HUDEP-2 (cell line): ENCODE measurements around the gene ALPP.
"Not testable (repeated sequence)": the region's sequence is repeated elsewhere in the genome, so short reads cannot be mapped to it uniquely, and the experiment has no call there.

ENCODE experiments used
- DNase-seq, 76 experiments: peaks; one replicate each; lab custom pipeline; 2025; ENCODE audit not compliant: unreplicated experiment in 76 of 76; lab: John Stamatoyannopoulos, UW

The ALPP gene

DNA sequence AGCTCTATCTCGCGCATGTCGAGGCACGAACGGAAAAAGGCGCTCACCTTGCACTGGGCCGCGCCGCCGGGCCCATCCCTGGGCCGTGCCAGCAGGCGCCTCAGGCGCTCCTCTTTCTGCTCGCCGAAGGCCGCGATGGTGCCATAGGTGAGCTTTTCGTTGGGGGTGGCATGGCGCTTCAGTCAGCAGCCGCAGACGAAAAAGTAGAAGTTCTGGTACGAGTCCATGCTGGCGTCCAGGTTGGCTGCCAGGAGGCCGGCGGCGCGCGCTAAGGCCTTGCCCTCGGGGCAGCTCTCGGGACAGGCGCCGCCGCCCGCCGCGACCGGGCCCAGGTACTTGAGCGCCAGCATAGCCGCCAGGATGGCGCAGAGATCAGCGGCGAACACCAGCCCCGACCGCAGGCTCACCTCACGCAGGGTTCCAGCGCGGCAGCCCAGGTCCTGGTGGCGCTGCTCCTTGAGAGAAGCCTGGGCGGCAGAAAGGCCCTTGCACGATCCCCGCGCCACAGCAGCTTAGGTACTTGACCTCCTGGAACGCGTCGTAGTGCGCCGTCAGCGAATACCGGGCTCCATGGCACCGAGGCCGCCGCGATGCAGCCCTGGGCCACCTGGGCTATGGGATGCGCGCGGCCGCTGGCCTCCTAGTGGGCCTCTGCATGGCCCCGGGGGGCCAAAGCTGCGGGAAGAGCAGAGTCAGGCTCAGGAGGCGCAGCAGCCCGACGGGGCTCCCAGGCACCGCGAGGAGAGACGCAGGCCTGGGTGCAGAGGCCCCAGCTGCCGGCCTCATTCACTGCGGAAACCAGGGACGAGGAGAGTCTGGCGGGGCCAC is 40.9 kb downstream of the ALPP start:
- no peak for DNase-seq

- DNase-seq: no peak
Observed at GRCh38 chr2:232420073-232420454, 41.5 kb downstream of the ALPP start.

DNA sequence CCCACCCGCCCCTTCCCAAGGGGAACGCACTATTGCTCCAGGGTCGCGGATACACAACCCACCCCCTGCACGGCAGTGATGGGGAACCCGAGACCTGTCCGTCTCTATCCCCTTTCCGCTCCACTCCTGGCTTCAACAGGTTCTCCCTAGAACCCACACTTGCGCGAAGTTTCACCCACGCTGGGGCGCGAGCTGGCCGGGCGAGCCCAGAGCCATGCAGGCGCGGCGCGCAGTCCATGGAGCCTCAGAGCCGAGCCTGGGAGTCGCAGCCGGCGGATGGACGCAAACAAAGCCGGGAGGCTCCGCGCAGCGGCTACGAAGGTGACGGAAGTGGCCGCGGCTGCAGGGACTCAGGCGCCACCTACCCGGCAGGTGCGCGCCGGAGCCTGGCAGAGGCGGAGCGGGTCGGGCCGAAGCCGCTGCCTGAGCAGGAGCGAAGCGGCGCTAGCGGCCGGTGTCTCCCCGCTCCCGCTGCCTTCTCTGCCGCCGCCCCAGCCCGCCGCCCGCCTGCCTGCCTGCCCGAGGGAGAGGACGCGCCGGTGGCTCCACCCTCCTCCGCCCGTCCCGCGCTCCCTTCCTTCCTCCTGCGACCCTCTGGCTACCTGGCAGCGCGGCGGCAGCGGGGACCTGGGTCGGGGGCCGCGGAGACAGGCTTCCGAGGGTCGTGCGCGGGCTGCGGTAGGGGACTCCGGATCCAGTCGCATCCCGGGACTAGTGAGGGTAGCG is 42.1 kb downstream of the ALPP start:
- no peak for DNase-seq

DNA sequence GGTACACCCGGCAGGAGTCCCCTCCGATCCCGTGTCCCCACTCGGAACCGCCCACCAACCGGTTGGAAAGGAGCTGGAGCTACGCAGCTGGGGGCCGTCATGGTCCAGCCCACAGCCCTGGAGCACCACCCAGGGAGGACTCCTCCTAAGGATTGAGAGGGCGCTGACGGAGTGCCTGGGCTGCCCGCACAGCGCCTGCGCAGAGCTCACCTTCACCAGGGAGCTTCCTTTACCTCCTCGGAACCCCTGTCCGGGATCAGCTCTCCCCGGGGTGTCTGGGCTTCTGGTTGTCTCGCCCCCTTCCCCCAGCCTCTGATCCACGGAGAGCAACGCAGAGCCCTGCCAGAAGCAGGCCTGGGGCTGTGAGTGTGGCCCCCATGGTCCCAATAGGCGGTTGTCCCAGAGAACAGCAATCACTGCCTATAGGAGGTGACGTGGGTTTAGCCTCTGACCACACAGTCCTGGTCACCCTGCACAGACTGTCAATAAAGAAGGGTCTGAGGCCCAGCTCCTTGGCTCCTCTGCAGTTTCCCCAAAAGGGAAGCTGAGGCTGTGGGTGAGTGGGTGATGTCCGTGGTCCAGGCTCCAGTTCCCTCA is 42.7 kb downstream of the ALPP start:
- DNase-seq: no peak

DNA sequence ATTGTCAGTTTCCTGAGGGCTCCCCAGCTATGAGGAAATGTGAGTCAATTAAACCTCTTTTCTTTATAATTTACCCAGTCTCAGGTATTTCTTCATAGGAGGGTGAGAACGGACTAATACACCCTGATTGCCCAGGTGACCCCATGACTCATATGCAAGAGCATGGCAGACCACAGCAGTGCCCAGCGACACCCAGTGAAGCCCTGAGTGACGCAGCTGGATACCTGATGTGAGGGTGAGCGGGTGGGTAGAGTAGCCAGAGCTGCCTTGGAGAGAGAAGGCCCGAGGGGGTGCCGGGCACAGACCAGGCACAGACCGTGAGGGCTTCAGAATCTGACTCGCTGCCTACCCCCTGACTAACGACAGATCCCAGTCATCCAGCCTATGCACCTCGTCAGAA is 43.5 kb downstream of the ALPP start:
- DNase-seq: no peak

- not testable (repeated sequence) for DNase-seq
Observed at GRCh38 chr2:232422996-232423395, 44.4 kb downstream of the ALPP start.

GRCh38 chr2:232423407-232423806 is 44.9 kb downstream of the ALPP start:
- DNase-seq: not testable (repeated sequence)

DNA sequence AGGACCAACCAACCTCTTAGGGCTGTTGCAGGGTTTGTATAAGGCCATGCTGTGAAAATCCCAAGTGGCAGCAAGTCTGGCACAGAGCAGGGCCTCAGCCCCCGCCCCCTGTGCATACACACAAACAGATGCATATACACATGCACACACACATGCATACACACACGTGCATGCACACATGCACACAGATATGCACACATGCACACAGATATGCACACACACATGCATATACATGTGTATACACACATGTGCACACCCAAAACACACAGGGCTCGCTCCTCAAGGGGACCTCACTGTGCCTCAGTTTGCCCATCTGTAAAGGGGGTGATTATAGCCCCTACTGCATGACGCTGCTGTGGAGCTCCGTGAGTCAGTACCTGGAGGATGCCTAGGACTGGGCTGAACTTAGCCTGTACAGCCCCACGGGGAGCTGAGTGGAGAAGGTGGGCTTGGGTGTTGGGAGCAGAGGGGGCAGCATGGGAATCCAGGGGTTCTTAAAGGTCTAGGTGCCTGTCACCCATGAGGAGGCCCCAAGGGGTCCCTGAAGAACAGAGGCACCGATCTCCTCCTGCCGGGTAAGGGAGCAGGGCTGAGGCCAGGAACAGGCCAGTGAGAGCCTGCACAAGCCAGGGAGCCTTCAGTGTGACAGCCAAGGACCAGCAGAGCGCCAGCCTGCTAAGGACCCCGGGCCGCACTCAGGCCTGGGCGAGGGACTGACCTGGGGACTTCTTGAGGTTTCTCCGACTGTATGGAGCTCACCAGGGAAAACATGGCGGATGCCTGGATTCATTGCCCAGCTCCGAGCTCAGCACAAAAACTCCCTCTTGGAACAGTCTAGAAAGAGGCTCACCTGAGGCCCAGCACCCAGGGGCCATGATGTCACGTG is 53.4 kb downstream of the ALPP start:
- no peak for DNase-seq
